SK-N-SH treated with all-trans-retinoic acid at 6 μM for 48 hours (cell line): ENCODE results near the gene GZMM.

ENCODE experiments used
- BACH2 ChIP-seq: fragments of 250-450 bp; sonication (Bioruptor Pico); IDR thresholded peaks from 2 replicates; pipeline ENCODE4 v1.9.0; 2021; ENCODE audit warnings: mild to moderate bottlenecking, borderline replicate concordance
- ESRRG ChIP-seq: fragments of 250-450 bp; sonication (Bioruptor Pico); IDR thresholded peaks from 2 replicates; pipeline ENCODE4 v1.6.1; 2021; ENCODE audit warnings: mild to moderate bottlenecking
- OSR1 ChIP-seq: fragments of 250-450 bp; sonication (Bioruptor Pico); IDR thresholded peaks from 2 replicates; pipeline ENCODE4 v1.8.0; 2022; ENCODE audit warnings: moderate library complexity, mild to moderate bottlenecking, inconsistent platforms
- PATZ1 ChIP-seq: fragments of 250-450 bp; sonication (Bioruptor Pico); IDR thresholded peaks from 2 replicates; pipeline ENCODE4 v1.8.0; 2020; ENCODE audit warnings: mild to moderate bottlenecking, moderate library complexity, borderline replicate concordance
- RARB ChIP-seq: fragments of 250-450 bp; sonication (Bioruptor Pico); IDR thresholded peaks from 2 replicates; pipeline ENCODE4 v1.8.0; 2021; ENCODE audit warnings: mild to moderate bottlenecking, moderate library complexity
- SNAI2 ChIP-seq: fragments of 250-450 bp; sonication (Bioruptor Pico); IDR thresholded peaks from 2 replicates; pipeline ENCODE4 v1.5.0; 2020; ENCODE audit warnings: mild to moderate bottlenecking, moderate library complexity
- ZFP30 ChIP-seq: fragments of 450-650 bp; formaldehyde crosslinking; IDR thresholded peaks from 2 replicates; pipeline ENCODE4 v1.5.0; 2022; ENCODE audit warnings: mild to moderate bottlenecking, moderate library complexity
- TF ChIP-seq, protein P1 (sequence below): fragments of 250-450 bp; sonication (Bioruptor Pico); IDR thresholded peaks from 2 replicates; pipeline ENCODE4 v1.8.0; 2021; ENCODE audit warnings: low read depth, mild to moderate bottlenecking, moderate library complexity, borderline replicate concordance

DNA sequence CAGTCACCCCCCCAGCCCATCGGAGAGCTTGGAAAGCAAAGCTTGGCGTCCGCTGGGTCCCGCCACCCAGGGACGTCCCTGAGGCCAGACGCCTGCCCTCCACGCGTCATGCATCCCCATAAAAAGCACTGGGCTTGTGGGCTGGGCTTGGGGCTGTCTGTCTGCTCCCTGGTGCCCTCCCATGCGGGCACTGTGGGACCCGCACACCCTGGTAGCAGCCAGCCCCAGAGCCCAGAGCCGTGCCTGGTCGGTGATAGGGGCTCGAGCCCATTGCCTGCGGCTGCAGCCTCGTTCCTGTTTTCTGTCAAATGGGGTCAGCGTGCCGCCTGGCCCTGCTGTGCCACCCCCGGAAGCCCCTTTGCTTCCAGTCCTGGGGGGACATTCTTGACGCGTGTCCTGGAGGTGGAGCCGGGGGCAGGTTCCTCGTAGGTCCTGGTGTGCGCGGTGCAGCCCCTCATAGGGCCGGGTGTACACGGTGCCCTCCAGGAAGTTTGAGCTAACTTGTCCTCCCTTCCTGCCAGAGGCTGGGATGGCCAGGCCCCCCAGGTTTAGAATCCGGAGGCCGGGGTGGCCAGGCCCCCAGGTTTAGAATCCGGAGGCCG lies 4.3 kb upstream of the GZMM start:
- no peak for TF ChIP-seq ESRRG (CRISPR knock-in tag)
- no peak for TF ChIP-seq RARB (CRISPR knock-in tag)
- no peak for TF ChIP-seq SNAI2
- no peak for TF ChIP-seq BACH2 (CRISPR knock-in tag)
- TF ChIP-seq ZFP30 = no peak
- no peak for TF ChIP-seq PATZ1 (CRISPR knock-in tag)
- TF ChIP-seq OSR1 (CRISPR knock-in tag) = no peak
- TF ChIP-seq, protein P1, sequence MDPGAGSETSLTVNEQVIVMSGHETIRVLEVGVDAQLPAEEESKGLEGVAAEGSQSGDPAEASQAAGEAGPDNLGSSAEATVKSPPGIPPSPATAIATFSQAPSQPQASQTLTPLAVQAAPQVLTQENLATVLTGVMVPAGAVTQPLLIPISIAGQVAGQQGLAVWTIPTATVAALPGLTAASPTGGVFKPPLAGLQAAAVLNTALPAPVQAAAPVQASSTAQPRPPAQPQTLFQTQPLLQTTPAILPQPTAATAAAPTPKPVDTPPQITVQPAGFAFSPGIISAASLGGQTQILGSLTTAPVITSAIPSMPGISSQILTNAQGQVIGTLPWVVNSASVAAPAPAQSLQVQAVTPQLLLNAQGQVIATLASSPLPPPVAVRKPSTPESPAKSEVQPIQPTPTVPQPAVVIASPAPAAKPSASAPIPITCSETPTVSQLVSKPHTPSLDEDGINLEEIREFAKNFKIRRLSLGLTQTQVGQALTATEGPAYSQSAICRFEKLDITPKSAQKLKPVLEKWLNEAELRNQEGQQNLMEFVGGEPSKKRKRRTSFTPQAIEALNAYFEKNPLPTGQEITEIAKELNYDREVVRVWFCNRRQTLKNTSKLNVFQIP = no peak
